GM10248 (cell line): Measurements from ENCODE around the gene PGBD5.

Experiments used
- CTCF ChIA-PET: fragments of 300-600 bp; sonication (Branson Sonifier 250); formaldehyde crosslinking; extraction: SDS; loops from one replicate; lab custom pipeline; 2021; ENCODE audit warnings: antibody characterized with exemption; lab: Yijun Ruan, JAX
- POLR2A ChIA-PET: fragments of 350-650 bp; sonication (Branson Sonifier 250); formaldehyde crosslinking; extraction: SDS; loops from one replicate; lab custom pipeline; 2020; ENCODE audit warnings: antibody characterized with exemption; lab: Yijun Ruan, JAX
- DNase-seq: peaks from one replicate; pipeline ENCODE4 v3.0.0; 2012; ENCODE audit errors: extremely low spot score
- TF ChIP-seq, protein P1 (sequence below): IDR thresholded peaks from 2 replicates; pipeline ENCODE4 v1.5.1; 2012; ENCODE audit warnings: mild to moderate bottlenecking, low read depth; ENCODE audit errors: extremely low read depth, missing control alignments, control extremely low read depth

Gene PGBD5

DNA sequence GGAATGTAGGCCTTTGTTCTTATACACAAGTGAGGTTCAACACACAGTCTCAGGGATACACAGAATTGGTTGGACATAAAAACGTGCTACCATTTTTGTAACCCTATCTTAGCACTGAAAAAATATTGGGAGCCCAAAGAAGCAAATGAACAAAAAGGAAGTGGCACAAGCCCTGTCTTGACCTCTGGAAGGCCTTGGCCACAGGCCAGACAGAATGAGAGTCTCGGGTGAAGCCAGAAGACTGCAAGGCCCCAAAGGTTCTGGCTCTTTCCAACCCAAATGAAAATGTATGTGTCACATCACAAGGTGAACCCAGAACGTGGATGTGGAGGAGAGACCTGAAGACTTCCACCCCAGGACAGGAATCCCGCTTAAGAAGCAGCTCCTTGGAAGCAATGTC lies 57.3 kb downstream of the PGBD5 start:
- TF ChIP-seq, protein P1, sequence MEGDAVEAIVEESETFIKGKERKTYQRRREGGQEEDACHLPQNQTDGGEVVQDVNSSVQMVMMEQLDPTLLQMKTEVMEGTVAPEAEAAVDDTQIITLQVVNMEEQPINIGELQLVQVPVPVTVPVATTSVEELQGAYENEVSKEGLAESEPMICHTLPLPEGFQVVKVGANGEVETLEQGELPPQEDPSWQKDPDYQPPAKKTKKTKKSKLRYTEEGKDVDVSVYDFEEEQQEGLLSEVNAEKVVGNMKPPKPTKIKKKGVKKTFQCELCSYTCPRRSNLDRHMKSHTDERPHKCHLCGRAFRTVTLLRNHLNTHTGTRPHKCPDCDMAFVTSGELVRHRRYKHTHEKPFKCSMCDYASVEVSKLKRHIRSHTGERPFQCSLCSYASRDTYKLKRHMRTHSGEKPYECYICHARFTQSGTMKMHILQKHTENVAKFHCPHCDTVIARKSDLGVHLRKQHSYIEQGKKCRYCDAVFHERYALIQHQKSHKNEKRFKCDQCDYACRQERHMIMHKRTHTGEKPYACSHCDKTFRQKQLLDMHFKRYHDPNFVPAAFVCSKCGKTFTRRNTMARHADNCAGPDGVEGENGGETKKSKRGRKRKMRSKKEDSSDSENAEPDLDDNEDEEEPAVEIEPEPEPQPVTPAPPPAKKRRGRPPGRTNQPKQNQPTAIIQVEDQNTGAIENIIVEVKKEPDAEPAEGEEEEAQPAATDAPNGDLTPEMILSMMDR = no peak
- ChIA-PET POLR2A (no interaction called here), CTCF (no interaction called here)
- DNase-seq = no peak

DNA sequence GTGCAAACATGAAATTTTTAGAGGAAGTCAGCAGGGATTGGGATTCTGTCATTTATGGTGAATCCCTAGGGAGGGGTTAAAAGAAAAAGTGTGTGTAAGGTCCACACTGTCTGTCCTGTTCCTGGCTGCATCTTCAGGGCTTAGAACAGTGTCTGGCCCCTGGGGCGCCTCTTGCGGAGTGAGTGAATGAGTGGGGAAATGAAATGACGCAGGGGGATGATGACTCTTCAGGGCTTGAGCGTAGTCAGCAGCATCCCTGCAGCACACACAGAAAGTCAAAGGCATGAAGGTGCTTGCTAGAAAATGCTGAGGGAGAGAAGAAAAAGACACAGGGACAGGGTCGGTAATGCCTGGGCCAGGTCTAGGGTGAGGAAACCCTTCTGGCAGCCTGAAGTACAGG lies 57.8 kb downstream of the PGBD5 start:
- ChIA-PET CTCF (no interaction called here), POLR2A (no interaction called here)
- DNase-seq = no peak
- TF ChIP-seq, protein P1 = no peak

DNA sequence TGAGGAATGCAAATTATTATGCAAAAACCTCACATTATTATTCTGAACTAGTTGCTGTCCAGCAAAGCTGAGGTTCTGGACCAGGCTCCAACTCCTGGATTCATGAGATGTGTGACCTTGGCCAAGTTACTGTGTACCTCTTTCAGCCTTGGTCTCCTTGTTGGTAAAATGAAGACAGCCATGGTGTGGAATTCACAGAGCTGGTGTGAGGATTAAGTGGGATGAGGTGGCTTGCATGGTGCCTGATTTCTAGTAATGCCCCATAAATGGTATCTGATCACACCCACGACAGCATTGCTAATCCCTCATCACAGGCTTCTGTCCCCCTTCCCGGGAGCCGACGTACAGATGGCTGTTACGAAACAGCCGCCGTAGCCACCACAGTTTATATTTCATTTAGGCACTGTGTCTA lies 59.6 kb downstream of the PGBD5 start:
- CTCF ChIA-PET = interaction anchor here (1.5 kb wide), 1 partner anchor 20 kb away, joined by 3 read pairs; no protein-coding TSS in a partner anchor
- no peak for DNase-seq
- POLR2A ChIA-PET = no interaction called here
- TF ChIP-seq, protein P1 = no peak

DNA sequence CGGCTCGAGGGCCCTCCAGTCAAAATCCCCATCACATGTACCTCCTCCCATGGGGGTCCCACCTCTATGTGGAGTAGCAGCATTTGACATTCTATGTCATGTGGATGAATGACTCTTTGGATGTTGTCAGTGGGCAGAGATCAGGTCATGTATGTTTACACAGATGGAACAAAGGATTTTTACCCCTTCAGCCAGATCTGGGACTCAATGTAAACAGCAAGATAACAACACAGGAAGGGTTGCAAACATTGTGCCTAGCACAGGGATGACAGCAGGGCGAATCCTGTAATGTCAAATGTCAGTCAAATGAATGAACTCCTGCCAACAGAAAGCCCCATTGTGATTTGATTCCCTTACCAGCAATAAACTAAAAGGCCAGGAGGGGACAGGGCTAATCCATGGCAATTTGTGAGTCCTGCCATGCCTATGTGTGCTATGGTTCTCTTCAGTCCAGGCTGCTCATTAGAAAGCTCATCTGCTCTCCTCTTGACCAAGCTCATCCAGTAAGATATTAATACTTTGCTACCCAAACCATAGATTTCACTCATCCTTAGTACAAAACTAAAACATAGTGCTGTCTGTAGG lies 60.3 kb downstream of the PGBD5 start:
- ChIA-PET POLR2A (no interaction called here), CTCF (interaction anchor here (1.5 kb wide), 1 partner anchor 21 kb away, joined by 3 read pairs; no protein-coding TSS in a partner anchor)
- DNase-seq = no peak
- TF ChIP-seq, protein P1 = no peak

DNA sequence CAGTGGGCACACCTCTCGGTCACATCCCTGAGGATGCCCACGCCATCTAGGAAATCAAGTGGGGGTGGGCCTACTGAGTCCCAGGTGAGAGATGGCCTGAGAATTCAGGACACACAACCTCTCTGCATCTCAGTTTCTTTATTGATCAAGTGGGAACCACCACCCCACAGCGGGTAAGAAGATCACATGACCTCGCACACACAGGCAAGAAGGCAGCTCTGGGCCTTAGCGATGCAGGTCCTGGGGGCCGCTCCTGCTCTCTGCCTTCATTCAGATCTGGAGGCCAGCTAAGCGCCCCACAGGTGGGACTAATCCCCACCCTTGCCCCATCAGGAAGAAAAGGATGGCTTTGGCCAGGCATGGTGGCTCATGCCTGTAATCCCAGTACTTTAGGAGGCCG lies 63.2 kb downstream of the PGBD5 start:
- ChIA-PET POLR2A (no interaction called here), CTCF (no interaction called here)
- no peak for DNase-seq
- TF ChIP-seq, protein P1 = no peak

DNA sequence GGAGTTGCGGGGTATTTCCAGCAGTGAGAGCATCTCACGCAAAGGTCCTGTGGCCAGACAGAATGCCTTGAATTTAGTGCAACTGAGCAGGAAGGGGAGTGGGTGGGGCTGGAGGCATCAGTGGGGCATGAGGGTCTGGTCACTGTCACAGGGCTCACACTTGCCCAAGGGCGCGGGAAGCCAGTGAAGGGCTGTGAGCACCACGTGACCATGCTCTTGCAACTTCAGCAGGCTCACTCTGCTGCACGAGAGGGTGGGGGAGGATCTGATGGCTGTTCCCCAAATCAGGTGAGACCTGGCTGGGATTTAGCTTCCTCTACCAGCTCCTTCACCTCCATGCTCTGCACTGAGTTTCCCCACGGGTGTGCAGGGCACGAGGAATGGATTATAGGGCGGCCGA lies 64.2 kb downstream of the PGBD5 start:
- TF ChIP-seq, protein P1 = no peak
- POLR2A ChIA-PET = no interaction called here
- no peak for DNase-seq
- CTCF ChIA-PET = interaction anchor here (1.1 kb wide), 1 partner anchor 9 kb away, joined by 4 read pairs; no protein-coding TSS in a partner anchor
